Ectodermal cell (in vitro differentiated cells): ENCODE measurements around the gene NT5C3B.
"Not testable (repeated sequence)": the region's sequence is repeated elsewhere in the genome, so short reads cannot be mapped to it uniquely, and the experiment has no call there.

Experiments used
- H3K27ac ChIP-seq: 2 replicates; pipeline ENCODE4 v1.7.0; 2013; ENCODE audit warnings: mild to moderate bottlenecking, low read depth, low read length; ENCODE audit not compliant: insufficient read depth, poor library complexity, severe bottlenecking
- H3K27me3 ChIP-seq: 2 replicates; pipeline ENCODE4 v1.7.0; 2013; ENCODE audit warnings: mild to moderate bottlenecking, low read length; ENCODE audit not compliant: insufficient read depth, control insufficient read depth, poor library complexity, severe bottlenecking
- H3K36me3 ChIP-seq: one replicate; pipeline ENCODE4 v1.7.0; 2013; ENCODE audit warnings: low read length; ENCODE audit not compliant: control insufficient read depth, insufficient read depth
- H3K4me1 ChIP-seq: one replicate; pipeline ENCODE4 v1.7.0; 2013; ENCODE audit warnings: low read length; ENCODE audit not compliant: control insufficient read depth, insufficient read depth
- H3K4me3 ChIP-seq: 2 replicates; pipeline ENCODE4 v1.7.0; 2013; ENCODE audit warnings: low read depth, low read length, control low read depth; ENCODE audit not compliant: insufficient read depth
- H3K9me3 ChIP-seq: 2 replicates; pipeline ENCODE4 v1.7.0; 2013; ENCODE audit warnings: mild to moderate bottlenecking, low read length, moderate library complexity; ENCODE audit not compliant: control insufficient read depth
- WGBS, 2 experiments: methylation state at CpG; one replicate each; pipeline ENCODE4 v1.1.7; 2013; ENCODE audit warnings: missing lambda C conversion rate in 2 of 2; 5-methylcytosine and 5-hydroxymethylcytosine counted together

NT5C3B gene

DNA sequence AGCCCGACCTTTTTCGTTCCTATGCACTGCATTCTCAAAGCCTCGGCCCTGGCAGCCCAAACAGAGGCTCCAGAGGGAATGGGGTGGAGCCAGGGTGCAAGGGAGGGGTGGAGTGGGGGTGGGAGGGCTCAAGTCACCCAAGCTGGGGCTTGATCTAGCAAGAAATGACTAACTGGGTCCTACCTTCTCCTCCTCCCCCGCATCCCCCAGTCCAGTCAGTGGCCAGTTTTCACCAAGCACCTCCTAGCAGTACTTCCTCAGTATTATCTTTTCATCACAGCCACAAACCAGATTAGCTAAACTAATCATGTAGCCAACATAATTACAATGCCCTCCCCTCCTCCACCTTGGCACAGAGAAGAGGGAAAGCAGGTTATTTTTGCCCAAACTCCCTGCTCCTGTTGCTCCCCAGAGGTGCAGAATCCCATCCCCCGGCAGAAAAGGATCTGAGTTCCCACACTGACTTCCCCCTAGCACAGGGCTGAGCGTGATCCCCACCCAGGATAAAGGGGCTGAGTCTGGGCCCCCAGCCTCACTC lies 51.8 kb downstream of the NT5C3B start:
- Histone ChIP-seq H3K4me1 (peaks cover 17% of the 10 kb centered on the region), H3K4me3 (peak overlapping the region; percentile 75), H3K36me3 (no peaks in the 10 kb centered on the region), H3K27ac (peak overlapping the region; percentile 90), H3K27me3 (no peaks in the 10 kb centered on the region), H3K9me3 (no peaks in the 10 kb centered on the region)
- WGBS, 2 experiments = 5 to 7% methylated on average over 6 of the region's 6 CpGs

- 90 to 93% methylated on average over 4 of the region's 4 CpGs for WGBS, 2 experiments
- Histone ChIP-seq H3K36me3 (no peaks in the 10 kb centered on the region), H3K27me3 (no peaks in the 10 kb centered on the region), H3K4me3 (no peak overlapping the region), H3K4me1 (peaks cover 27% of the 10 kb centered on the region), H3K27ac (no peak overlapping the region), H3K9me3 (no peaks in the 10 kb centered on the region)
These were observed 53.9 kb downstream of the NT5C3B start for GRCh38 chr17:41782142-41782541.

DNA sequence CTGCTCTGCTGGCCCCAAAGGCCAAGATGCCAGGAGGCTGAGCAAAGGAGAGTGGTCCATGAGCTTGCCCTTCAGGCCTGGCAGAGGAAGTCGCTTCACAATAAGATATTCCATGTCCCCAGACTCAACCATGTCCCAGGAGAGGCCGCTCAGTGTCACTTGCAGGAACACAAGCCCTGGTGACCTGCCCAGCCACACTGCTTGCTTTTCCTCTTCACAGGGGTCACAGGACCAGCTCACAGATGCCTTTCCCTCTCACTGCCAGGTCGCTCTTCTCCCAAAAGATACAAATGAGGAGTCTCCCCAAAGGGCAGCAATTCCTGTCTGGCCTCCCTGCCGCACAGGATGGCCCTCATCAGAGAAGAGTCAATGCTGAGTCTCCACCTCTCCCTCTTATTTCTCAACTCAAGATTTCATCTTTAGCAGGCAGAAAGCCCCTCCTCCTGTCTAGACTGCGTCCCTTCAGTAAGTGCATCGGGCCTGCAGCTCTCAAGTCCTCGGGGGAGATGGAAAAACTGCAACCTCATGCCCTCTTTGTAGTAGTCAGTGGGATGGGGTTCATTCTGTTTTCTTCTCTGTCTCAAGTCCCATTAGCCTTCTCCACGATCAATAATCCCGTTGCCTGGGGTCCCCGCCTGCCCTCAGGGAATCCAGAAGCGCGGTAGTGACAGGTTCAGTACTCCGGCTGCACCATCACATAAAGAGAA lies 54.5 kb downstream of the NT5C3B start:
- WGBS, 2 experiments = 87 to 93% methylated on average over 13 of the region's 13 CpGs

GRCh38 chr17:41779954-41780353 lies 56.1 kb downstream of the NT5C3B start:
- Histone ChIP-seq H3K4me3 (no peak overlapping the region), H3K4me1 (peaks cover 44% of the 10 kb centered on the region), H3K27ac (no peak overlapping the region), H3K27me3 (no peaks in the 10 kb centered on the region), H3K9me3 (no peaks in the 10 kb centered on the region), H3K36me3 (no peaks in the 10 kb centered on the region)
- WGBS, 2 experiments = 97 to 100% methylated on average over 1 of the region's 1 CpG

More for the DNA sequence above, 54.5 kb downstream of the NT5C3B start:
- no peaks in the 10 kb centered on the region for H3K36me3 ChIP-seq
- no peaks in the 10 kb centered on the region for H3K27me3 ChIP-seq
- peaks cover 32% of the 10 kb centered on the region for H3K4me1 ChIP-seq
- H3K4me3 ChIP-seq = no peak overlapping the region
- H3K27ac ChIP-seq = no peak overlapping the region
- no peaks in the 10 kb centered on the region for H3K9me3 ChIP-seq

DNA sequence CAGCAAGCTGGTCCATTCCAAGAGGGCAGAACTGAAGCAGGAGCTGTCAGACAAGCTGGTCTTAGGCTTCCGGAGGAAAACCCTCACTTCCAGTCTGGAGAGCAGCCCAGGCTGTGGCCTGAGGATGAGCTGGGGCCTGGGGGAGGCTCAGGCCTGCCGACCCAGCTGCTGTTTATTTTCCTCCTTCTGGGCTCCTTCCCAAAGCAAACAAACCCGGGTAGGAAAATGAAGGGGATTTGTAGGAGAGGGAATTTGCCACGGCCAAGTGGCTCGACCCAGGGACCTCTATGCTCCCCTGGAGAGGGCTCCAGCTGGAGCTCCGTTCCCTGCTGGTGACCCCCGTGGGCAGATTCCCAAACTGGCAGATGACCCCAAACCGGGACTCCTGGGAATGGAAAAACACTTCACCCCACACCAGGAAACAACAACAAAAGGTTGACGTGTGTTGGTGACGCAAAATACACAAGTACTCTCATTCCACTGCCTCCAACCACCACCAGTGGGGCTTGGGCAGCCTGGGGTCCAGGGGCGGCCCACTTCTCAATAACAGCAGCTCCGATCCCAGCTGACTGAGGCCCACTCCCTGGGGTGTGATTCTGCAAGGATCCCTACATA lies 58.4 kb downstream of the NT5C3B start:
- no peaks in the 10 kb centered on the region for H3K27me3 ChIP-seq
- WGBS, 2 experiments = 62 to 65% methylated on average over 12 of the region's 12 CpGs
- H3K36me3 ChIP-seq = no peaks in the 10 kb centered on the region
- H3K9me3 ChIP-seq = no peaks in the 10 kb centered on the region
- no peak overlapping the region for H3K4me3 ChIP-seq
- peak overlapping the region; percentile 9 for H3K27ac ChIP-seq
- peaks cover 50% of the 10 kb centered on the region for H3K4me1 ChIP-seq

DNA sequence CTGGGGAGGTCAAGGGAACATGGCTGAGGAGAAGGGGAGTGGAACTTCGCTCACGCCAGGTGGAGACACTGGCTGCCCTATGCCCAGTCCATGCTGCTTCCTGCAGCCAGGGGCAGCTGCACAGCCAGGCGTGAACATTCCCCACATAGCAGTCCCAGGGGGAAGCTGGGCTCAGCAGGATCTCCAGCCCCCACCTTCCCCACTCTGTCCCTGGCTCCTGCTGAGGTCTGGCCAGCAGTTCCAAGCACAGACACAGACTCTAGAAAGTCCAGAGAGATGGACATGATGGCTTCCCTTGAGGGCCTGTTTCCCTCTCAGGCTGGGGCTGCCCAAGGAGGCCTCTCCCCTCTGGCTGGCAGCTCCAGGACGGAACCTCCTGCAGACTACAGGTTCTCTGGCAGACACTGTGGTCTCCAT lies 58.9 kb downstream of the NT5C3B start:
- H3K36me3 ChIP-seq = no peaks in the 10 kb centered on the region
- peak overlapping the region; percentile 9 for H3K27ac ChIP-seq
- peaks cover 47% of the 10 kb centered on the region for H3K4me1 ChIP-seq
- 74 to 82% methylated on average over 4 of the region's 4 CpGs for WGBS, 2 experiments
- H3K27me3 ChIP-seq = no peaks in the 10 kb centered on the region
- H3K9me3 ChIP-seq = no peaks in the 10 kb centered on the region
- H3K4me3 ChIP-seq = no peak overlapping the region

DNA sequence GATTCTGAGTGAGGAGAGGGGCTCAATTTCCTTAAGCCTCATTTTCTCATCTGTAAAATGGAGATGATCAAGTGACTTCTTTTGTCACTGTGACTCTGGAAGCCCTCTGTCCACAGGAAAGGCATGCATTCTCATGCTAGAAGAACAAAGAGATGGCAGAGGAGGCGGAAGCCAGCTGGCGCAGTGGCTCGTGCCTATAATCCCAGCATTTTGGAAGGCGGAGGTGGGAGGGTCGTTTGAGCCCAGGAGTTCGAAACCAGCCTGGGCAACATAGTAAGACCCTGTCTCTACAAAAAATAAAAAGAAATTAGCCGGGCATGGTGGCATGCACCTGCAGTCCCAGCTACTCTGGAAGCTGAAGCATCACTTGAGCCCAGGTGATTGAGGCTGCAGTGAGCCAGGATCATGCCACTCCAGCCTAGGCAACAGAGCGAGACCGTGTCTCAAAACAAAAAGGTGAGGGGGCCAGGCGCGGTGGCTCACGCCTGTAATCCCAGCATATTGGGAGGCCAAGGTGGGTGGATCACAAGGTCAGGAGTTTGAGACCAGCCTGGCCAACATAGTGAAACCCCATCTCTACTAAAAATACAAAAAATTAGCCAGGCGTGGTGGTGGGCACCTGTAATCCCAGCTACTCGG lies 59.7 kb downstream of the NT5C3B start:
- not testable (repeated sequence) for H3K27me3 ChIP-seq, H3K4me3 ChIP-seq, H3K36me3 ChIP-seq, H3K9me3 ChIP-seq
- peak overlapping the region; percentile 85 for H3K27ac ChIP-seq
- peaks cover 39% of the 10 kb centered on the region for H3K4me1 ChIP-seq
- 75 to 77% methylated on average over 14 of the region's 14 CpGs for WGBS, 2 experiments

- Histone ChIP-seq H3K4me1 (peaks cover 37% of the 10 kb centered on the region), H3K4me3 (no peak overlapping the region), H3K36me3 (no peaks in the 10 kb centered on the region), H3K27ac (peak overlapping the region; percentile 85), H3K27me3 (no peaks in the 10 kb centered on the region), H3K9me3 (no peaks in the 10 kb centered on the region)
- 32 to 36% methylated on average over 12 of the region's 12 CpGs for WGBS, 2 experiments
These were observed 60.4 kb downstream of the NT5C3B start for GRCh38 chr17:41775394-41776226.
